GM10847 (cell line): ENCODE results near the gene ZNF479.
"Not testable (repeated sequence)": the region's sequence is repeated elsewhere in the genome, so short reads cannot be mapped to it uniquely, and the experiment has no call there.

ENCODE experiments used
- POLR2A ChIP-seq: IDR thresholded peaks from 2 replicates; pipeline ENCODE4 v1.6.1; 2011; ENCODE audit not compliant: insufficient read length; ENCODE audit errors: extremely low read depth

The ZNF479 gene

GRCh38 chr7:57132336-57132735 lies at the start of gene ZNF479:
Gene ZNF479, minus strand, starts transcription at chr7:57132436. Its CDS starts 112 bp downstream, at chr7:57132324.
- TF ChIP-seq POLR2A = not testable (repeated sequence)

- no peak for TF ChIP-seq POLR2A
These were observed 49.8 kb upstream of the ZNF479 start for GRCh38 chr7:57182031-57182430.

- no peak for TF ChIP-seq POLR2A
These were observed 49.0 kb upstream of the ZNF479 start for GRCh38 chr7:57181281-57181680.

- no peak for TF ChIP-seq POLR2A
These were observed 47.7 kb upstream of the ZNF479 start for GRCh38 chr7:57179776-57180415.

GRCh38 chr7:57178768-57179139 lies 46.5 kb upstream of the ZNF479 start:
- no peak for TF ChIP-seq POLR2A

GRCh38 chr7:57177856-57178767 lies 45.9 kb upstream of the ZNF479 start:
- TF ChIP-seq POLR2A = no peak

- TF ChIP-seq POLR2A = no peak
These were observed 44.8 kb upstream of the ZNF479 start for GRCh38 chr7:57176928-57177635.

- TF ChIP-seq POLR2A = no peak
These were observed 33.2 kb upstream of the ZNF479 start for GRCh38 chr7:57165285-57165899.
